ENCODE data around the gene WNT9A.

Gene WNT9A

DNA sequence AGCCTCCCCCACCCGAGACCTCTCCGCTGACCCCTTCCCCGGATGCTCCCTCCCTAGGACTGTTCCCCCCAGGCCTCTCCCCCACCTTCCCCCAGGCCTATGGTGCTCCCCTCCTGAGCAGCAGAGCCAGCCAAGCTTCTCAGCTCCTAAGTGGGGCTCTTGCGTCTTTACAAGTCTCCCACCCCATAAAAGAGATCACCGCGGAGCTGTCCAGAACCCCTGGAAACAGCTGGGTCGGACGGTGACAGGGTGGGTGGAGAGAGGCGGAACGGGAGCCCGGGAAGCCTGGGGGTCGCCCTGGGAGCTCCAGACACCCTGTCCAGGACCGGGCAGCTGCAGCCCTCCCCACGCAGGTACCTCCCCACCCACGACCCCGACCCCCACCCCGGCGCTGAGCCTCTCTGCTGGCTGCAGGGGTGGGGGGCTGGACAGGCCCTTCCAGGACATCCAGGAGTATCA is 61.2 kb downstream of the WNT9A start:
- H3K4me3 ChIP-seq (replicated peaks; ENCODE audit: insufficient read depth, low read length) = no peak overlapping the region
- no peaks in the 10 kb centered on the region for H3K27me3 ChIP-seq (ENCODE audit: insufficient read depth, poor library complexity, severe bottlenecking)
- no peak for DNase-seq (ENCODE audit: low read depth in 1 of 2, low spot score in 1 of 2)
- TF ChIP-seq, protein P1, sequence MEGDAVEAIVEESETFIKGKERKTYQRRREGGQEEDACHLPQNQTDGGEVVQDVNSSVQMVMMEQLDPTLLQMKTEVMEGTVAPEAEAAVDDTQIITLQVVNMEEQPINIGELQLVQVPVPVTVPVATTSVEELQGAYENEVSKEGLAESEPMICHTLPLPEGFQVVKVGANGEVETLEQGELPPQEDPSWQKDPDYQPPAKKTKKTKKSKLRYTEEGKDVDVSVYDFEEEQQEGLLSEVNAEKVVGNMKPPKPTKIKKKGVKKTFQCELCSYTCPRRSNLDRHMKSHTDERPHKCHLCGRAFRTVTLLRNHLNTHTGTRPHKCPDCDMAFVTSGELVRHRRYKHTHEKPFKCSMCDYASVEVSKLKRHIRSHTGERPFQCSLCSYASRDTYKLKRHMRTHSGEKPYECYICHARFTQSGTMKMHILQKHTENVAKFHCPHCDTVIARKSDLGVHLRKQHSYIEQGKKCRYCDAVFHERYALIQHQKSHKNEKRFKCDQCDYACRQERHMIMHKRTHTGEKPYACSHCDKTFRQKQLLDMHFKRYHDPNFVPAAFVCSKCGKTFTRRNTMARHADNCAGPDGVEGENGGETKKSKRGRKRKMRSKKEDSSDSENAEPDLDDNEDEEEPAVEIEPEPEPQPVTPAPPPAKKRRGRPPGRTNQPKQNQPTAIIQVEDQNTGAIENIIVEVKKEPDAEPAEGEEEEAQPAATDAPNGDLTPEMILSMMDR (IDR thresholded peaks at IDR 0.05; ENCODE audit: insufficient read depth, low read length) = no peak
- TF ChIP-seq POLR2AphosphoS5 (IDR thresholded peaks at IDR 0.05; ENCODE audit: low read depth) (no peak), SPI1 (IDR thresholded peaks at IDR 0.05; ENCODE audit: borderline replicate concordance, low read depth) (no peak), GABPA (IDR thresholded peaks at IDR 0.05; ENCODE audit: low read depth) (no peak)
- TF ChIP-seq, protein P2, sequence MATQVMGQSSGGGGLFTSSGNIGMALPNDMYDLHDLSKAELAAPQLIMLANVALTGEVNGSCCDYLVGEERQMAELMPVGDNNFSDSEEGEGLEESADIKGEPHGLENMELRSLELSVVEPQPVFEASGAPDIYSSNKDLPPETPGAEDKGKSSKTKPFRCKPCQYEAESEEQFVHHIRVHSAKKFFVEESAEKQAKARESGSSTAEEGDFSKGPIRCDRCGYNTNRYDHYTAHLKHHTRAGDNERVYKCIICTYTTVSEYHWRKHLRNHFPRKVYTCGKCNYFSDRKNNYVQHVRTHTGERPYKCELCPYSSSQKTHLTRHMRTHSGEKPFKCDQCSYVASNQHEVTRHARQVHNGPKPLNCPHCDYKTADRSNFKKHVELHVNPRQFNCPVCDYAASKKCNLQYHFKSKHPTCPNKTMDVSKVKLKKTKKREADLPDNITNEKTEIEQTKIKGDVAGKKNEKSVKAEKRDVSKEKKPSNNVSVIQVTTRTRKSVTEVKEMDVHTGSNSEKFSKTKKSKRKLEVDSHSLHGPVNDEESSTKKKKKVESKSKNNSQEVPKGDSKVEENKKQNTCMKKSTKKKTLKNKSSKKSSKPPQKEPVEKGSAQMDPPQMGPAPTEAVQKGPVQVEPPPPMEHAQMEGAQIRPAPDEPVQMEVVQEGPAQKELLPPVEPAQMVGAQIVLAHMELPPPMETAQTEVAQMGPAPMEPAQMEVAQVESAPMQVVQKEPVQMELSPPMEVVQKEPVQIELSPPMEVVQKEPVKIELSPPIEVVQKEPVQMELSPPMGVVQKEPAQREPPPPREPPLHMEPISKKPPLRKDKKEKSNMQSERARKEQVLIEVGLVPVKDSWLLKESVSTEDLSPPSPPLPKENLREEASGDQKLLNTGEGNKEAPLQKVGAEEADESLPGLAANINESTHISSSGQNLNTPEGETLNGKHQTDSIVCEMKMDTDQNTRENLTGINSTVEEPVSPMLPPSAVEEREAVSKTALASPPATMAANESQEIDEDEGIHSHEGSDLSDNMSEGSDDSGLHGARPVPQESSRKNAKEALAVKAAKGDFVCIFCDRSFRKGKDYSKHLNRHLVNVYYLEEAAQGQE (IDR thresholded peaks at IDR 0.05; ENCODE audit: insufficient replicate concordance, low read depth) = no peak
- no peak overlapping the region for H3K27ac ChIP-seq (replicated peaks)

DNA sequence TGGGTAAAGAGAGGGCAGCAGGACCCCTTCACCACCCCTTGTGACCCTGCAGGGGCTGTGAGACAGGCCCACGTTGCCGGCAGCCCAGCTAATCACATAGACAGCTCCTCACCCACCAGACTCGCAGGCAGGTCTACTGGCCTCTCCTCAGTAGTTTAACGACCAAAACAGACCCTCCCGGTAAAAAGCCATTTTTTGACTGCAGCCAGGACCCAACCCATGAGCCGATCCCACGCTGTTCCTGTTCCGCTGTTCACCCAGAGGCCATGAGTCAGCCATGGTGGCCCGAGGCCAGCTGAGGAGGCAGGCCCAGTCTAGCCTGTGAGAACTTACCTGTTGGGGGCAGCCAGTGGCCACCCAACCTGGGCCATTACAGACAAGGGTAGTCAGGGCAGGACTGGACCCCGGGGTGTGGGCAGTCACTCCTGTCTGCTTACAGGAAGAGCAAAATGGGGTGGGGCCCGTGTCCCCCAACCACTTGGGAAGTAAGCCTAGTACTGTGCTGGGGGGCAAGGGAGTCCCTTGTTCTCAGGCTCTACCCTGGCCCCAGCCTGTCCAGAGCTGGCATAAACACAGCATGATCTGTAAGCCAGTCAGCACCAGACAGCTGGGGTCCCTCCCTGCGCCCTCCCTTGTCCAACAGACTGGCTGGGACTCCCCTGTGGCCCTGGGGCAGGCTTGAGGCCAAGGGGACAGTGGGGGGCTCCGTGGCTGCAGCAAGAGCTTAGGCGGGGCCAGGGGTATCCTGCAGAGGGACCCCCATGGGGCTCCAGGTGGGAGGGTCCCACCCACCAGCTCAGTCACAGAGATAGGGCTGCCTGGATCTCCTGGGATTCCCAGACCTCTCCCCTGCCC is 61.9 kb downstream of the WNT9A start:
- TF ChIP-seq POLR2AphosphoS5 (IDR thresholded peaks at IDR 0.05; ENCODE audit: low read depth) (no peak), GABPA (IDR thresholded peaks at IDR 0.05; ENCODE audit: low read depth) (no peak), SPI1 (IDR thresholded peaks at IDR 0.05; ENCODE audit: borderline replicate concordance, low read depth) (no peak)
- TF ChIP-seq, protein P2 (IDR thresholded peaks at IDR 0.05; ENCODE audit: insufficient replicate concordance, low read depth) = no peak
- TF ChIP-seq, protein P1 (IDR thresholded peaks at IDR 0.05; ENCODE audit: insufficient read depth, low read length) = no peak
- Histone ChIP-seq H3K27ac (replicated peaks) (no peak overlapping the region), H3K4me3 (replicated peaks; ENCODE audit: insufficient read depth, low read length) (no peak overlapping the region), H3K27me3 (ENCODE audit: insufficient read depth, poor library complexity, severe bottlenecking) (no peaks in the 10 kb centered on the region)
- DNase-seq (ENCODE audit: low read depth in 1 of 2, low spot score in 1 of 2) = no peak

DNA sequence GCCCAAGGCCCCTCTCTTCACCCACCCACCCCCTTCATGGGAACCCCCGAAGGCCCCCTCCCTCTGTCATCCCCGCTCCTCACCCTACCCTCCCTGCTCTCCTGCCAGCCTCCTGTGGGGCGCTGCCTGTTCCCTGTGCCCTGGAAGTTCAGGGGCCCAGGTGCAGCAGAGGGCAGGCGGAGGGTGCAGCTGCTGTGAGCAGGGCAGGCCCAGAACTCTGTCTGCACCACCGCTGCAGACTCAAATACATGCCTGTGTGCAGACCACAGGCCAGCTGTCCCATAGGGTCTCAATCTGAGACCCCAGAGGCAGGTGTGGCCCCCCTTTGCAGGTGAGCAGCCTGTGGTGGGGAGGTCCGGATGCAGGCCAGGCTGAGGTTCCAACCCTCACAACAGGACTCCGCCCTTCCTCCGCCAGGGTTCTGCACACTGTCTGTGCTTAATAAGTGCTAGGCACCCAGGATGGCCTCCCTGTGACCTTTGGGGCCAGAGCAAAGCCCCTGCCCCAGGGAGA is 62.5 kb downstream of the WNT9A start:
- TF ChIP-seq, protein P2 (IDR thresholded peaks at IDR 0.05; ENCODE audit: insufficient replicate concordance, low read depth) = no peak
- TF ChIP-seq, protein P1 (IDR thresholded peaks at IDR 0.05; ENCODE audit: insufficient read depth, low read length) = no peak
- TF ChIP-seq POLR2AphosphoS5 (IDR thresholded peaks at IDR 0.05; ENCODE audit: low read depth) (no peak), GABPA (IDR thresholded peaks at IDR 0.05; ENCODE audit: low read depth) (no peak), SPI1 (IDR thresholded peaks at IDR 0.05; ENCODE audit: borderline replicate concordance, low read depth) (no peak)
- H3K27me3 ChIP-seq (ENCODE audit: insufficient read depth, poor library complexity, severe bottlenecking) = no peaks in the 10 kb centered on the region
- no peak for DNase-seq (ENCODE audit: low read depth in 1 of 2, low spot score in 1 of 2)
- no peak overlapping the region for H3K27ac ChIP-seq (replicated peaks)
- no peak overlapping the region for H3K4me3 ChIP-seq (replicated peaks; ENCODE audit: insufficient read depth, low read length)
